ENCODE data around the gene TAS2R1.
"Not testable (repeated sequence)": the region's sequence is repeated elsewhere in the genome, so short reads cannot be mapped to it uniquely, and the experiment has no call there.

The TAS2R1 gene

DNA sequence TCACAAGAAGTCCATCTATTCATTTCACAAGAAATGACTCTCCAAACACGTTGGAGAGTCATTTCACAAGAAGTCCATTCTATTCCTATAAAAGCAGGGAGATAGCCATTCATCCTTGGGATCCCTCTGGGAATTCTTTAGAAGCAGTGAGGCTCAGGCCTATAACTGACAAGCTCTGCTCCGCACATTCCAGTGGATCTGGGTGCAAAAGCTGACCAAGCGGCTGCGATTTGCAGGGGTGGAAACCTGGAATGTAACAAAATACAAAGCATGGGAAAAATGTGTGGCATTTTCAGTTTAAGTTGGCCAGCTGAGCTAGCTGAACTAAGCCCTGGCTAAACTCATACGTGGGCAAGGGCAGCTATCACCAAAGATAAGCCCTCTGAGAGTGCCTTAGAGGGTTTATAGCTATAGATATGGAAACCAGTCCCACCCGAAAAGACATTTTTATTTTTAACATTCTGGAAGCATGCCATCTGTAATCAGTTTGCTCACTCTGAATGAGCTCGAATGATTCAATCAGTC lies 8.7 kb downstream of the TAS2R1 start:
- no peak for DNase-seq

GRCh38 chr5:9619331-9620092 lies 10.6 kb downstream of the TAS2R1 start:
- no peak for DNase-seq

DNA sequence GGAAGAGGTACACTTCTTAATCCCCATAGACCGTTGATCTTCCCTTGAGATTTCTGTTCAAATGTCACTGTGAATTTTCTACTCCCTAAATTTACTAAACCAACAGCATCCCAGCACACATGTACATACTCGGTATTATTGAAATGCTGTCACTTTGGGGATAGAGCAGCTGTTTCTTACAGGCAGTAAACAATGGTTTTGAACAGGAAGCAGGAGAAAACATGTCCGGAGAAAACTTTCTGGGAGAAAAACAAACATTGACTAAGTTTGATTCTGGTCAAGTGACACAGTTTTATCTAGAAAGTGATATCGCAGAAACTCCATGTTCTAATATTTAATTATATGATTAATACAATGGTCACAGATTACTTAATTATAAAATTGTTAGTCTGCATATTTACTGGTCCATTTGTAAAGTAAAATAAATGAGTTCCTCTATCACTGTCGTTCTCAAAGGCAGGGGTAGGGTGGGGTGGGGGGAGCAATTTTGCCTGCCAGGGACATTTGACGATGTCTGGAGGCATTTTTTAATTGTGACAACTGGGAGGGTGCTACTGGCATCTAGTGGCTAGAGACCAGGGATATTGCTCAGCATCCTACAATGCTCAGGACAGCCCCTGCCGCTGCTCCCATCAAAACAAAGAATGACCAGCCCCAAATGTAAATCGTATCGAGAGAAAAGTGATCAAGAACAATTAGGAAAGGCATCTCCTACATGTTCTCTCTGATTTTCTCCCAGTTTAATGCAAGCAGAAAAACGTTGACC lies 12.2 kb downstream of the TAS2R1 start:
- no peak for DNase-seq

- no peak for DNase-seq
Observed at GRCh38 chr5:9617221-9617620, 12.9 kb downstream of the TAS2R1 start.

DNA sequence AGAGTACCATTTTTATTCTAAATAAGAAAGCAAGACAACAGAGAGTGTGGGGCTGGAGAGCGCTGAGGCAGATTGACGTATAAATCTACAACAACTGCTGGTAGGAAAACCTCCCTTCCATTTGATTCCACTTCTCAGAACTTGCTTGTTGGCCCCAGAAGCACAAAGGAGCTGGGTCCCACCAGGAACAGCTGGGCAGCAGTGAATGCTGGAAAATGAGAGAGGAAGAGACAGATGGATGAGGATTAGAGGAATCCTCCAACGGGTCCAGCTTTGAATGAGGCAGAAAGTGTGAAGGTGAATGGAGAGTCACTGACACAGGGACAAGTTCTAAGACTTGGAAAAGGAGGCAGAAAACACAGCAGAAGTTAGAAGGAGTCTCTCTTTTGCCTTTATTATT lies 14.8 kb downstream of the TAS2R1 start:
- no peak for DNase-seq

- DNase-seq = no peak
Observed at GRCh38 chr5:9613360-9613759, 16.8 kb downstream of the TAS2R1 start.

- DNase-seq = no peak
Observed at GRCh38 chr5:9610969-9611368, 19.2 kb downstream of the TAS2R1 start.

- no peak for DNase-seq
Observed at GRCh38 chr5:9610364-9610763, 19.8 kb downstream of the TAS2R1 start.

GRCh38 chr5:9608093-9608492 lies 22.1 kb downstream of the TAS2R1 start:
- no peak for DNase-seq

GRCh38 chr5:9605041-9605838 lies 24.9 kb downstream of the TAS2R1 start:
- no peak for DNase-seq

- no peak for DNase-seq
Observed at GRCh38 chr5:9604416-9604815, 25.7 kb downstream of the TAS2R1 start.

DNA sequence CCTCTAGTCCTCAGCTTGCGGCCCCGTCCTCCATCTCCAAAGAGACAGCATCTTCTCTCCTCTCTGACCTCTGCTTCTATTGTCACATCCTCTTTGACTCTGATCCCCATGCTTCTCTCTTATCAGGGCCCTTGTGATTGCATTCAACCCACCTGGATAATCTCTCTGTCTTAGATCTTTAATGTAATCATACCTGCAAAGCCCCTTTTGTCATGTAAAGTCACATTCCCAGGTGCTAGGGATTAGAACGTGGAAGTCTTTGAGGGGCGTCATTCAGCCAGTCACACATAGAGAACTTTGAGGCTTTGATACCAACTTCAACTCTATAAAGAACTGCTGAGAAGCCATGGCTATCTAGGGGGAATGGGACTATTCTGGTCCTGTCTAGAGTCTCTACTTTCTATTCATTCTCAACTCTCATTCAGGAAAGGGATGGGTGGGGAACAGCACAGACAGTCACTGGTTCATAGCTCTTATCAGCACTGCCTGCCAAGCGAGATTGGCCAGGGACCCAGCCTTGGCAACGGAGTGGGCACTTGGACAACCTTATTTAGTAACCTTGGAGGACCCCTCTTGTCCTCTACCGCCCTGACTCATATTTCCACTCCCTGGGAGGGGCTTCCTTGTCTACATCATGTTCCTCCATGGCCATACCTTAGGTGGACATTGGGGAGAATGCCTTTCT lies 29.0 kb downstream of the TAS2R1 start:
- no peak for DNase-seq

GRCh38 chr5:9599391-9599790 lies 30.8 kb downstream of the TAS2R1 start:
- no peak for DNase-seq

DNA sequence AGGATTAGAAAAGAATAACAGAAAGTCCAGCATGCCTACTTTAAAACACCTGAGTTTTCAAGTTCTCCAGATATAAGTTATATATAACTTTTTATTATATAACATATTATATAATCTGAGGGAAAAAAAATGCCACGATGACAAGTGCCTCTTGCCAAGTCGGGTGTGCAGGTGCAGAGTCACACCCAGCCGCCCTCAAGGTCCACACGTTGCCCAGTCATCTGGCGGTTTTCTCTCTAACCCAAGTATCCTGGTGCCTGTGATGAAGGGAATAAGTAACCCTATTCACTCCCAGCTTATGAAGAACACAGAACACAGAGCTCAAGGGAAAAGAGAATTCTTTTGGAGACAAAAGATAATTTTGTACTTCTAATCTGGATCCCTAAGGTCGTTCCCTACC lies 31.8 kb downstream of the TAS2R1 start:
- not testable (repeated sequence) for DNase-seq

- DNase-seq = not testable (repeated sequence)
Observed at GRCh38 chr5:9597322-9597721, 32.8 kb downstream of the TAS2R1 start.

GRCh38 chr5:9596824-9597223 lies 33.3 kb downstream of the TAS2R1 start:
- no peak for DNase-seq

DNA sequence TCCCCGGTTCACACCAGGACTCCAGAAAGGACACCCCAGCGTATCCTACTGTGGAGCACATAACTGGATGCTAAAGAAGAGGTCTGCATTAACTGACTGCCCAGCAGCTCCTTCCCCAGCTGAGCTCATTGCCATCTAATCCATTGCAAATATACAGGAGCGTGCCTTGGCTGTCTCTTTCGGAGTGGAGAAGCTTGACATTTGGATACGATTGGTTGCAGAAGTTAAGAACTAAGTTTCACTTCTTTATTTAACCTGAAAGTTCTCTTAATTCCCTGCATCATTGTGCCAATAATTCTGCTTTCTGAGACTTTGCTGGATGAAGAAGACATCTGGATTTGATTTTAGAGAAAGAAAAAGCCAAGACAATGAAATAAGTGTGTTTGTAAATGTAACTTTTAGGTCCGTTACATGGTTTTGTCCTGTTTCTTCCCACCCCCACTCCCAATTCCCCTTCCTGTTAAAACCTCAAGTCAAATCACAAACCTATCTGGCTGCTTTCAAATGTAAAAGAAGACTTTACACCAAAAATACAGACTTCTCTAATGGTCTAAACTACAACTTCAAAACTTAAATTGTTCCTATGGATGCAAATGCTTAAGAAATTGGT lies 33.9 kb downstream of the TAS2R1 start:
- no peak for DNase-seq

- no peak for DNase-seq
Observed at GRCh38 chr5:9594913-9595312, 35.2 kb downstream of the TAS2R1 start.

GRCh38 chr5:9589049-9589835 lies 40.9 kb downstream of the TAS2R1 start:
- DNase-seq = no peak

GRCh38 chr5:9588254-9588653 lies 41.9 kb downstream of the TAS2R1 start:
- DNase-seq = no peak

DNA sequence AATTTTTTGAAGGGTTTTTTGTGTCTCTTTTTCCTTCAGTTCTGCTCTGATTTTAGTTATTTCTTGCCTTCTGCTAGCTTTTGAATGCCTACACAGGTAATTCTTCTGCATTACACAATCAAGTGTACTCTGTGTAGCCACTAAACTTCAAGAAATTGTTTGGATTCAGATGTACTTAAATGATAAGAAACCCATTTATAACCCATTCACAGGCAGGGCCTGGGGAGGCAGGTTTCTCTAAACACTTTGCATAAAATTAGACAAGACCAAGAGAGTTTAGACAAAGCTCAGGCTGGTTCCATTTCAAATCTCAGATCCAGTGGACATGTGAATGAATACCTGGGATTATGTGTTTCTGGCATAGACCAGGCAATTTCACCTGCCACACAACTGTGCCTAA lies 43.0 kb downstream of the TAS2R1 start:
- DNase-seq = no peak

Data from NCI-H1092 treated with DMSO at 0.1 percent for 48 hours (cell line).